ENCODE measurements around the gene STRIP1. TPM values are rescaled to one million over a fixed set of nuclear protein-coding genes. Genes with fewer than 3 reads are reported as not detected.

Gene STRIP1
- total and polyA plus RNA-seq, 2 of the 8 experiments (the other 6 are each of a cell fraction or from before 2014, with no cell fraction given): 21.3 to 45.6 TPM

- TF ChIP-seq USF2 (IDR thresholded peaks at IDR 0.05; ENCODE audit: low read length) (no peak), SRF (IDR thresholded peaks at IDR 0.05; ENCODE audit: low read depth, low read length) (no peak), KDM1A (IDR thresholded peaks at IDR 0.05; ENCODE audit: borderline replicate concordance, low read length) (no peak), GABPA (IDR thresholded peaks at IDR 0.05; ENCODE audit: borderline replicate concordance, insufficient read depth, low read length) (no peak), RBBP5 (IDR thresholded peaks at IDR 0.05; ENCODE audit: borderline replicate concordance, low read depth, low read length) (no peak), SIN3A (conservative IDR thresholded peaks at IDR 0.05 in 1 of 2, IDR thresholded peaks at IDR 0.05 in 1 of 2; ENCODE audit: low read depth in 1 of 2, low read length in 2 of 2) (no peak), POLR2A (IDR thresholded peaks at IDR 0.05; ENCODE audit: control extremely low read depth in 1 of 2, low read depth in 2 of 2, low read length in 2 of 2) (no peak), FOSL1 (IDR thresholded peaks at IDR 0.05; ENCODE audit: insufficient read depth, low read depth, low read length) (no peak), TAF1 (IDR thresholded peaks at IDR 0.05; ENCODE audit: low read depth, low read length) (no peak)
These were observed 16.3 kb downstream of the STRIP1 start (continued) for GRCh38 chr1:110050602-110051261.
